Progenitor cell of endocrine pancreas (in vitro differentiated cells): ENCODE data around the gene ATG14. TPM values are rescaled to one million over a fixed set of nuclear protein-coding genes. Genes with fewer than 3 reads are reported as not detected.

Experiments
- DNase-seq: peaks from one replicate; pipeline ENCODE4 v3.0.0; 2021; ENCODE audit warnings: low spot score; ENCODE audit not compliant: unreplicated experiment
- H3K27ac Mint-ChIP-seq: 2 replicates; pipeline ENCODE4 v1.8.0; 2021; ENCODE audit warnings: mild to moderate bottlenecking, moderate library complexity, mixed read lengths
- H3K27me3 Mint-ChIP-seq: 2 replicates; pipeline ENCODE4 v1.8.0; 2021; ENCODE audit warnings: mixed read lengths
- H3K36me3 Mint-ChIP-seq: 2 replicates; pipeline ENCODE4 v1.8.0; 2022; ENCODE audit warnings: mixed read lengths; ENCODE audit not compliant: insufficient read depth
- H3K4me1 Mint-ChIP-seq: 2 replicates; pipeline ENCODE4 v1.8.0; 2021; ENCODE audit warnings: low read depth, mixed read lengths
- H3K4me3 Mint-ChIP-seq: 2 replicates; pipeline ENCODE4 v1.8.0; 2021; ENCODE audit warnings: low read depth, mild to moderate bottlenecking, moderate library complexity, mixed read lengths
- H3K9me3 Mint-ChIP-seq: 2 replicates; pipeline ENCODE4 v1.8.0; 2021; ENCODE audit warnings: low read depth, mixed read lengths
- CTCF ChIP-seq: fragments of 200-600 bp; sonication (generic); IDR thresholded peaks from one replicate; pipeline ENCODE4 v1.5.0; 2021; ENCODE audit warnings: antibody characterized with exemption, mild to moderate bottlenecking; ENCODE audit not compliant: unreplicated experiment
- total RNA-seq: library from RNA; stranded (reverse); gene quantifications from 2 replicates; pipeline ENCODE4 v1.2.1, GENCODE V29; 2021

Gene ATG14
- total RNA-seq, 1 donor from 2014 or later = 14.9 TPM

GRCh38 chr14:55433880-55434804 is 22.5 kb upstream of the ATG14 start:
- no peak for DNase-seq
- no peak overlapping the region for H3K4me3 Mint-ChIP-seq
- H3K27me3 Mint-ChIP-seq = peaks cover 11% of the 10 kb centered on the region
- H3K9me3 Mint-ChIP-seq = no peaks in the 10 kb centered on the region
- TF ChIP-seq CTCF = no peak
- H3K4me1 Mint-ChIP-seq = peaks cover 11% of the 10 kb centered on the region
- H3K36me3 Mint-ChIP-seq = no peaks in the 10 kb centered on the region
- no peak overlapping the region for H3K27ac Mint-ChIP-seq

- no peak for TF ChIP-seq CTCF
- H3K9me3 Mint-ChIP-seq = no peaks in the 10 kb centered on the region
- no peak overlapping the region for H3K4me3 Mint-ChIP-seq
- peaks cover 11% of the 10 kb centered on the region for H3K4me1 Mint-ChIP-seq
- no peak overlapping the region for H3K27ac Mint-ChIP-seq
- H3K27me3 Mint-ChIP-seq = peaks cover 3% of the 10 kb centered on the region
- no peaks in the 10 kb centered on the region for H3K36me3 Mint-ChIP-seq
- DNase-seq = no peak
Measured at GRCh38 chr14:55432628-55433027, 21.0 kb upstream of the ATG14 start.

GRCh38 chr14:55430024-55430690 is 18.5 kb upstream of the ATG14 start:
- Mint-ChIP-seq H3K9me3 (no peaks in the 10 kb centered on the region), H3K27me3 (peaks cover 5% of the 10 kb centered on the region), H3K27ac (peak overlapping the region; percentile 87), H3K4me1 (peaks cover 9% of the 10 kb centered on the region), H3K36me3 (no peaks in the 10 kb centered on the region), H3K4me3 (no peak overlapping the region)
- DNase-seq = no peak
- TF ChIP-seq CTCF = peak; percentile 52

GRCh38 chr14:55427439-55427838 is 15.8 kb upstream of the ATG14 start:
- Mint-ChIP-seq H3K4me1 (peaks cover 3% of the 10 kb centered on the region), H3K36me3 (no peaks in the 10 kb centered on the region), H3K4me3 (no peak overlapping the region), H3K27ac (no peak overlapping the region), H3K9me3 (no peaks in the 10 kb centered on the region), H3K27me3 (peaks cover 7% of the 10 kb centered on the region)
- DNase-seq = no peak
- no peak for TF ChIP-seq CTCF

GRCh38 chr14:55426891-55427290 is 15.3 kb upstream of the ATG14 start:
- peaks cover 3% of the 10 kb centered on the region for H3K4me1 Mint-ChIP-seq
- peaks cover 7% of the 10 kb centered on the region for H3K27me3 Mint-ChIP-seq
- DNase-seq = no peak
- no peak for TF ChIP-seq CTCF
- H3K27ac Mint-ChIP-seq = no peak overlapping the region
- H3K36me3 Mint-ChIP-seq = no peaks in the 10 kb centered on the region
- H3K4me3 Mint-ChIP-seq = no peak overlapping the region
- H3K9me3 Mint-ChIP-seq = no peaks in the 10 kb centered on the region
